ENCODE measurements around the gene TTLL12.

Gene TTLL12

DNA sequence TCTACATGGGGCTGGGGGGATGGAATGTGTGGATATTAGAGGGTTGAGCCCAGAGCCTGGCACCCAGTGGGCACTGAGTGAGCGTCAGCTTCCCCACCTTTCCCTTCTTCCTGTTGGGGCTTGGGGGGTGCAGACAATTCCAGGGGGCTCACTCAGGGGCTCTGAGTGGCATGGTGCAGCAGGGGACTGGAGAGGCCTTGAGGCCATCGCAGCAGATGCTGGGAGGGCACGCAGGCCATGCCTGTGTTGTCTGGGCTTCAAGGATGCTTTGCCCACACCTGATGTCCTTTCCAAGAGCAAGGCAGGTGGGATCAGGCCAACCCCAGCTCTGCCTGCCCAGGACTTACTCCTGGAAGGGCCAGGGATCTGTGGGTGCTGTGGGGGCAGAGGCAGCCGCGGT lies 11.2 kb upstream of the TTLL12 start:
- DNase-seq, result no peak

DNA sequence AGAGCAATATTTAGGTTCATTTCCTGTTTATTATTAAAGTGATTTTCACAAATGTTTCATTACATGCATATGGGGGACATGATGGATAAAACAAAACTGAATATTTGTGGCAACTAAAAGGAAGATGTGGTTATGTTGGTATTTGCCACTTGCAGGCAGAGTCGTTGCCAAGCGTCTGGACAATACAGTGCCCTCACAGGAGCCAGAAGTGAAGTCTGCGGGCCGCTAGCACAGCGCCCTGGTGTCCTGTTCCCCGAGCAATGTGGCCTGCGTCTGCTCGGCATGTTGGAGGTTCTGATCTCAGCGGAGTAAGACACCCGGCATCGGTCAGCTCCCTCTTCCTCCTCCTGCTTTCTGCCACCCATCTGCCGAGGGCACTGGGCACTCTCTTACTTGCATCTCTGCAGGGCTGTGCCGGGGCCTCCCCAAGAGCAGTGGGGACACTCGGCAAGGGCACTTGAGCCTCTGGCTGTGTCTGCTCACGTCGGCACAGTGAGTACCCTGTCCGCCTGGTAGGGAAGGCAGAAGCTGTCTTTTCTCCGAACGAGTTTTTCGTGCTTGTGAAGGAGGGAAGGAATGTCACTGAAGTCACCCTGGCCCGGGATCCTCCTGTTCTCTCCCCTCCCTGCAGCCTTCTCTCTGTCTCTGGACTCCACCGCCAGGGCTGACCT lies 10.5 kb upstream of the TTLL12 start:
- no peak for DNase-seq

DNA sequence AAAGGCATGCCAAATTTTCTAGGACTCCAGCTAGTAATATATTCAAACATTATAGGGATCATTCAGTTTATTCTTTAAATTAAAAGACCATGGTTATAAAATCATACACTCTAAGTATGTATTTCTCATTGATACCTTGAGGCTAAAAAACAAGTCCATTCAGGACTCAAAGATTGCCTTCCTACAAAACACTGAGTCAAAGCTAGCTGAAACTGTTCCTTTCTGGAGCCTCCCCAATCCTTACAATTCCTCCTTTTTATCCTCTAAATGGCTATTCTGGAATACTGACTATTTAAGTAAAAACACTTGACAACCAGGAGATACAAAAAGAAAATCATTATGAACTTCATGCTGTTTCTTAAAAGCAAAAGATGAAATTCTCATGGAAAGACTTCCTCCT lies 4.9 kb upstream of the TTLL12 start:
- DNase-seq, result no peak

DNA sequence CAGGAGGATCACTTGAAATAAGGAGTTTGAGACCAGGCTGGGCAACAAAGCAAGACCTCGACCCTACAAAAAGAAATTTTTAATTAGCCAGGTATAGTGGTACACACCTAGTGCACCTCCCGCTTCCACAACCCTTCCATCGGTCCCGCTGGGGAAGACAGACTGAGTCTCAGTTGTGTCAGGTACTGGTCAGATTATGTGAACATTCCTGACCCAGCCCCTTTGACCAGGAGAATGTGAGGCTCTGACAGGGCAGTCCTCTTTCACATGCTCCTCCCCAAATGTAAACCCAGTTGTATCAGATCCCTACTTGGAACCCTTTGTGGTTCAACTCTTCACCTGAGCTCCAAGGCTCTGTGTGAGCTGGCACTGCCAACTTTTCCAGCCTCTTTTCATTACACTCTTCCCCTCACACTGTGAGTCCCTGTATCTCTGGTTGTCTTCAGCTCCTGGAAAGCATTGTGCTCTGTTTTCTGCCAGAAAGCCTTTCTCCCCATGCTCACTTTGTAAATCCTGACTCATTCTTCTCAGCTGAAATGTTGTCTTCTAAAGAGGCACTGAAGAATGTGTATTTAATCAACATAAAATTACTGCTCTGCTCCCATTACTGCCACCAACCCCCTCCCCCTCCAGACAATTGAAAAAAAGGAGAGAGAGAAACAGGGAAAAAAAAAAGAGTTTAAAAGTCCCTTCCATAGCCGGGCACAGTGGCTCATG lies 2.1 kb upstream of the TTLL12 start:
- DNase-seq, result no peak

DNA sequence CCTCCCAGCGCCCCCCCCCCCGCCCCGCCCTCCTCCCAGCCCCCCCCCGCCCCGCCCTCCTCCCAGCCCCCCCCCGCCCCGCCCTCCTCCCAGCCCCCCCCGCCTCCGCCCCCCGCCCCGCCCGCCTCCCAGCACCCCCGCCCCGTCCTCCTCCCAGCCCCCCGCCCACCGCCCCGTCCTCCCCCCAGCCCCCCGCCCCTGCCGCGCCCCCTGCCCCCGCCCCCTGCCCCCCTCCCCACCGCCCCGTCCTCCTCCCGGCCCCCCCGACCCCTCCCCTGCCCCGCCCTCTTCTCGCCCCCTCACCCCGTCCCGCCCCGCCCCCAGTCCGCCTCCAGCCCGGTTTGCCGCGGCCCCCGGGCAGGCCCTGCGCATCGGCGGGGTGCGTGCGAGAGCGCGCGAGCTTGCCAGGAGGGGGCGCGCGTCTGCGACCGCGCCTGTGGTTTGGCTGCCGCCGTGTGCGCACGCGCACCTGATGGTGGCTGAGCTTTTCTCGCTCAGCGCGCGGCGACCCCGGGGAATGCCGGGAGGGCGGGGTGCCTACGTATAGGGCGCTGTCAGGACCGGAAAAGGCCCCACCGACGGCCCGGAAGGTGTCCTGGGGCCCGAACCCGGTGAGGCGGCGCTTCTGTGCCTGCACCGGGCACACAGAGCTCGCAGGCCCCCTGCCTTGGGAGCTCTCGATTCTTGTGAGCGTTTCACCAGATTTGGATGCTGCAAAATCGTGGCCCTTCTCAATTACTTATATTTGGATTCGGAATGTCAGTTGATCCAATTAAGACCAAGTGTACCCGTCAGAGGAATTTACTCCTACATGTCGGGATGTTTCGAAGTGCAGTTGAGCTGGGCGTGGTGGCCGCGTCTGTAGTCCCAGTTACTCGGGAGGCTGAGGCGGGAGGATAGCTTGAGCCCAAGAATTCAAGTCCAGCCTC lies 501 bp upstream of the TTLL12 start:
- DNase-seq, result peak; percentile 95 to 96

DNA sequence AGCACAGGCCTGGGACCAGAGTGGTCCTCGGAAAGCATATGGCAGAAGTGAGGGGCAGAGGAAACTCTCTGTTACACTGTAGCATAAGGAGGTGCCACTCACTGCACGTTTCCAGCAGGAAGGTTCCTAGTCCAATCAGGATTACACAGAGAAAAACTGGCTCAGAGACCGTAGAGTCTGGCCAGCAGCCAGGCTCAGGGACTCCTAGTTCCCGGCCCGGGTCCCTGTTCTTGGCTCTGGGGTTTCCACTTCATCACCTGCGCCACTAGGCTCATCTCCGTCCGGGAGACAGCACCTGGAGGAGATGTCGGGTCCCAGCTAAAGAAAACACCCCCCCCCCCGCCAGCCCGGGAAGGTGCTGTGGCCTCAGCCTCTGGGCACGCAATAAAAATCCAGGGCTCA lies 1.1 kb downstream of the TTLL12 start:
- DNase-seq, result no peak

DNA sequence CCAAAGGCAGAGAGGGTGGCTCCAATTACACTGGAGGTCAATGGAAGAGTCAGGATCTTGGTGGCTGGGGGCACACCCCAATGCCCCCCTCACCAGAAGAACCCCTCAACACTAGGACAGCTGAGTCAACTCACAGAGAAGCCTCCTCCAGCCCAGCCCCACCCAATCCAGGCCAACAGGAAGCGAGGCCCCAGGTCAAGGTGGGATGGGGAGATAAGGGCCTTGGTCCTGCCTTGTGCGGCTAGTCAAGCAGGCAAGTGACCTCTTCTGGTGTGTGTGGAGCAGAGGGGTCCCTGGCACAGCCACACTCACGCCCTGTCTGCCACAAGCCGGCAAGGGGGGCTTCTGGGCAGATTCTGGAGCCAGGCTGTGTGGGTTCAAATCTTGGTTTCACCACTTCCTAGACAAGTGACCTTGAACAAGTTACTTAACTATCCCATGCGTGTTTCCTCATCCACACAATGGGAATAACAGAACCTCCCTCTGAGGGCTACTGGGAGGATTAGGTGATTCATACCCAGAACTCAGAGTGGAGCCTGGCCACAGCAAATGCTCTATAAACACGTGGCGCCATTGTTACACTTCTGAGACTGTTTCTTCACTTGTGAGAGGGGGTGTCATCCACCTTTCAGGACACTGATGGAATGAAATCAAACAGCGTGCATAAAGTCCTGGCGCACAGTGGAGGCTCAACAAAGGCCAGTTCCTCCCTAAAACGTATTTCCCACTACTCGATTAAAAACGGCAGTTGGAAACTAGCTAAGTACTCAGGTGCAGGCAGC lies 3.2 kb downstream of the TTLL12 start:
- no peak for DNase-seq

DNA sequence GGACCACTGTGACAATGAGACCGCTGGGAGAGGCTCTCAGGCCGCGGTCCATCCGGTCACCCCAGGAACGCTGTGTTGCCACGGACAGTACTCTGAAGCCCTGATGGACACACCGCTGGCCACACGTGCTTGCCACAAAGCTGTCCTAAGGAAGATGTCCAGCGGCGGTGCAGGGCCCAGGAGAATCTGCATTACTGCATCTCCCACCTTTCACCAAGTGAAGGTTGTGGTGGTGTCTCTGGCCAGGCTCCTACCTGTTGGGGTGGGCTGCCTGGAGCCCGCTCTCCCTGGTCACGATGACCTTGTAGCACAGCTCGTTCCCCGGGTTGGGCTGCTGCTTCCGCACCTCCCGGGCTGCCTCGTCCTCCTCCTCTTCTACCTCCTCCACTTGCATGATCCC lies 4.2 kb downstream of the TTLL12 start:
- no peak for DNase-seq

DNA sequence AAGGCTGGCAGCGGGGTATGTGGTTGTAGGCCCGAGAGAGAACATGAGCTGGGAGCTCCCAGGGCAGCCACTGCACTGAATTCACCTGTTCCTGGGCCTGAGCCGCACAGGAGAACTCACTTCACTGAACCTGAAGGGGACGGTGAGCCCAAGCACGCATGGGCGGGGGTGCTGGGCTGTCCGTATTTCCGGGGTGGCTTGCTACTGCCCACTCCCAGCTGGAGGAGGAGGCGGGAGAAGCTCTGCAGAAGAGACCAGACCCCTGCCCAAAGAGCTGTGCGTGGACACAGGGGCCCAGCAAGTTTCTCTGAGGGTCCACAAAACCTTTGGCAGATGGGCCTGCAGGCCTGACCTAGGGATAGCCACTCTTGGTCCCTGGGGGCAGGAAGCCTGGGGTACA lies 4.8 kb downstream of the TTLL12 start:
- no peak for DNase-seq

DNA sequence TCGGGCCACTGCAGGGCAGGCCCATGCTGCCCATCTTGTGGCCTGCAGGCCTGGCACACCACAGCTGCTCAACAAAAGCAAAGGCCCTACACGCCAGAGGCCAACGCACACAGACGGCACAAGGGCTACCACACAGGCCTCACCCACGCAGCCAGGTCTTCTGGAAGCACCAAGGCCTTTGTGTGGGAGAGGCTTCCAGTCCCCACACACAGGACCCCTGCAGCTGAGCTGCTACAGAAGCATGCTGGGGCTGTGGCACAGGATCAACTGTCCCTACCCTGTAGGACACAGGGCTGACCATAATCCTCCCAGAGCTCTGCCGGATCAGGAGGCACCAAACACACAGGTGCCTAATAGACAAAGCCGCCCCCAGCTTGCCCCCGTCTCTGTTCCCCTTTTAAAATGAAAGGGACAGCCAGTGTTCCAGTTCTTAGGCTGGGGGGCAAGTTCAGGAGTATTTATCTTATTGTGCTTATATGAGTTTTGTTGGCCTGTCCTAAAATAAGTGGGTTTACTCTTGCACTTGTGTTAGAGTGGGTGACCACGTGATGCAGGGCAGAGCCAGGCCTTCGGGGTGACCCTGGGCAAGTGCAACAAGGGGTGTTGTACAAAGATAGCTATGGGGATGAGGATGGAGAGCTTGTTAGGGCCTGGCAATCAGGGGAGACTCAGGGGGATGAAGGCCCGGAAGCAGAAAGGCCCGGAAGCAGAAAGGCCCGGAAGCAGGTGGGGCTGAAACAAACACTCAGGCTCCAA lies 5.4 kb downstream of the TTLL12 start:
- no peak for DNase-seq

DNA sequence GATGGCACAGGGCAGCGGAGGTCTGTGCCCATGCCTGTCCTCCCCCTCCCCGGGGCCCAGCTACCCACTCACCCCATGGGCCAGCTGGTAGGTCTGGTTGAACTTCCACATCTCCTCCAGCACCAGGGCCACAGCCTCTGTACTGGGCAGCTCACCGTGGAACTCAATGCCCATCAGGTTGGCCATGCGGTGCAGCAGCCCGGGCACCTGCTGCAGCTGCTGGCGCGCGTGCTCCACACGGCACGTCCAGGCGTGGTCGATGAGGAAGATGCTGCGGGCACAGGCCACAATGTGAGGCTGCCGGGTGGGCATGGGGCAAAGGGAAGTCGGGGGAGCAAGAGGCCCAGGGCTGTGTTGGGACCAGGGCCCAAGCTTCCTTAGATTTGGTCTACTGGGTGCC lies 6.3 kb downstream of the TTLL12 start:
- no peak for DNase-seq

DNA sequence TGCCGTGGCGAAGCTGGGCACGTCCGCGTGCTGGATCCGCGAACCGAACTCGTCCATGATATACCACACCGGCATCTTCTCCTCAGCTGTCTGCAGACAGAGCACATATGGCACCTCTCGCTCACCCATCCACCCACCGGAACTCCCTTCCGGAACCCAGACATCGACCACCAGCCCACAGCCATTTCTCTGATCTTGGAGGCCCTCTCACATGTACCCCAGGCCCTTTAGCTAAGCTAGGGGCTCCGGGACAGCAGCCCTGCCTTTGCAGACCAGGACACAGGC lies 7.1 kb downstream of the TTLL12 start:
- DNase-seq, result no peak

DNA sequence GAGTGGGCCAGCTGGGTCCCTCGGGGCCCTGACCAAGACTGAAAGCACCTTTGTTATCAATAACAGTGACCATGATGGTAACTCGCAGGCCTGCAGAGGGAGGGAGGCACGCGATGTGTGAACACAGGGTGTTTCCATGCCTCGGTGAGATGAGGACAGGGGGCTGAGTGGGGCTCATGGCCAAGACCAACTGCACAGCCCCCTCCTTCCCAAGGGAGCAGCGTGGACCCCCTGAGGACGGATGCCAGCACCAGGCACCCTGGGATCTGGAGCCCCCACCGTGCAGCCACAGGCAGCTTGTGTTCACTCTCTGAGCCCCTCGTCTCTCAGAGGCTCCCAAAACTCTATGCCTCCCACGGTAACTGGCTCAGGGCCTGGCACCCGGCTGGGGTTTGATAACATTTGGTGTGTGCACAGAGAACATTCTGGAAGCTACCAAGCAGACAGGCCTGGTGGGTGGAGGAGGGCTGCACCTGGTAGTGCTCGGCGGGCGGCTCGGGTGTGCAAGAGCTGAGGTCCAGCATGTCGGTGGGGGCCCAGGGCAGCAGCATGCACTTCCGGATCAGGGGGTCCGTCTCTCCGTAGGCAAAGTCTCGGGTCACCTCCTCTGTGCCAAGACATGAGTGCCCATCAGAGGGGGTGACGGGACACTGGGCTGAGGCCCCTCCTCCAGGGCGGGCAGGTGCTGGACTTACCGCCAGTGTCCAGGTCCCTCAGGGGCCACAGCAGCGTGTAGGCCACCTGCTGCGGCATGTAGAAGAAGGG lies 7.6 kb downstream of the TTLL12 start:
- DNase-seq, result no peak

DNA sequence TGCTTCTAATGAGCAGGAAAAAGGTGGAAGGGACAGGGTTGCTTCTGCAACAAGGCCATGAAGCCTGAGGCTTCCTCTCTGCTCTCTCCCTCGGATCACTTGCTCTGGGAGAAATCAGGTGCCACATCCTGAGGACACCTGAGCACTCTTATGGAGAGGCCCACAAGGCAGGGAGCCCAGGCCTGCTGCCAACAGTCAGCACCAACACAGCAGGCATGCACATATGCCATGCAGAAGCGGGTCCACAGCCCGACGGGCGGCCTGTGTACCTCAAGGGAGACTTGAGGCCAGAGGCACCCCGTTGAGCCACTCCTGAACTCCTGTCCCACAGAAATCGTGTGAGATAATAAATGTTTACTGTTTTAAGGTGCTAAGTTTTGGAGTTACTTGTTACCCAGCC lies 9.5 kb downstream of the TTLL12 start:
- no peak for DNase-seq

DNA sequence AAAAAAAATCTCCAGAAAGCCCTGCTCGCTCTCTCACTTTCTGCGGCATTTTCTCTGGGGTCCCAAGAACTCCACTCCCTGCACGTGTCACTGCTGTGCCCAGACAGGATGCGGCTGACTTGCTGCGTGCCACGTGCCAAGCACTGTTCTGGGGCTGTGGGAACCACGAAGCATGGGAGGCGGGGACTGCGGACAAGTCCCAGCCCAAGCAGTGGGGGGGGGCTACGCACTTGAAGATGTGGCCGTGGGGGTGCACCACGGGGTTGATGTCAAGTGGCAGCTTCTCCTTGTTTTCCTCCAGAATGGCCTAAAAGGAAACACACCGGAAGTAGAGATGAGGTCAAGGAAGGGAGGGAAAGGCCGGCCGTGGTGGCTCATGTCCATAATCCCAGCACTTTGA lies 10.8 kb downstream of the TTLL12 start:
- DNase-seq, result no peak

DNA sequence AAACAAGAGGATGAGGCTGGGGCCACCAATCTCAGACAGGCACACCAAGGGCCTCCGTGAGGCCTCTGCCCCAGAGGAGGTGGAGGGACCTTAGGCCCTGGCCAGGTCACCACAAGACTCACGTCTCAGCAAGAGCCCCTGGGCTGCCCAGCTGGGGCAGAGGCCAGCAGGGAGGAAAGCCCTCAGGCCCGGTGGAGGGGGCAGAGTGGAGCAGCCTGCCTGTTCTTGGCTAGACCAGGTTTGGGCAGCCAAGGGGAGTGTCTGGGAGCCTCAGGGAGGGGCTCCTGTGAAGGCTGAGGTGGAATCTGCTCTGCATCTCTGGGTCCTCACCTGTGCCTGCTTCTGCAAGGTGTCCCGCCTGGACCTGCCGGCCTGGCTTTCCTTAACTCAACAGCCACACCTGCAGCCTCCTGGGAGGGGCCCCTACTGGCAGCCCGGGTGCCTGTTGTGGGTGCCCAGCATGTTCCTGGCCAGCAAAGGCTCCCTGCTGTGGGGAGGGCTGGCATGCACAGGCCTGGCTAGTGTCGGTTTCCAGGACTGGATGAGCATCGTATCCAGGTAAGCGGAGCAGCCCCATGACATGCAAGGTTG lies 11.9 kb downstream of the TTLL12 start:
- no peak for DNase-seq

DNA sequence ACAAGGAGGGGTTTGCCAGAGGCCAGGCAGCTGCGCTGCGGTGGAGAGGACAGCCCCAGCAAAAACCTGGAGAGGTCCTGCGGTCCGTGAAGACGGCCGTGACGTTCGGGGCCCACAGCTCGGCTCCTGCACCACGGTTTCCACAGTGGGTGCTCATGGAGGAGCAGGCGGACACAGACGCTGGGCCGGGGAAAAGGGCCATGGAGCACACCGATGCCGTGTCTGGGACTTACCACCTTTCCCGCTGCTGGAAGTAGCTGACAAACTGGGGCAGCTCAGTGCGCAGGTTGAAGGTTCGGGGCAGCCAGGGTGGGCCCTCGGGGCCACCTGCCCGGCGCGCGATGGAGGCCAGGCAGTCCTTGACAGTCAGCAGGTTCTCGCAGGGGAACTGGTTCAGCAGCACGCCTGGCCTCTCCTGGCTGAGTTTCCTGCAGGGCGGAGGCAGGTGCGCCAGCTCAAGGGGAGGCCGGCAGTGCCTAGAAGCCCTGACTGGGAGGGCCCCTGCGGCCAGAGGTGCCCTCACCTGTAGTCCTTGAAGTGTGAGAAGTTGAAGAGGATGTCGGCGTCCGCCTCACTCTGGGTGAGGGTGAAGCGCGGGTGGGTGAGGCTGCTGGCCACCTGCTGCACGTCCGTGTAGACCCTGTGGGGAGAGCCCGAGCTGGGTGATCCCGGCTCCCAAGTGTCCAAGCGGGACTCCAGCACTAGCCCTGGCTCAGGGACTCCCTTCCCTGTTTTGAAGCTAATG lies 12.8 kb downstream of the TTLL12 start:
- no peak for DNase-seq

DNA sequence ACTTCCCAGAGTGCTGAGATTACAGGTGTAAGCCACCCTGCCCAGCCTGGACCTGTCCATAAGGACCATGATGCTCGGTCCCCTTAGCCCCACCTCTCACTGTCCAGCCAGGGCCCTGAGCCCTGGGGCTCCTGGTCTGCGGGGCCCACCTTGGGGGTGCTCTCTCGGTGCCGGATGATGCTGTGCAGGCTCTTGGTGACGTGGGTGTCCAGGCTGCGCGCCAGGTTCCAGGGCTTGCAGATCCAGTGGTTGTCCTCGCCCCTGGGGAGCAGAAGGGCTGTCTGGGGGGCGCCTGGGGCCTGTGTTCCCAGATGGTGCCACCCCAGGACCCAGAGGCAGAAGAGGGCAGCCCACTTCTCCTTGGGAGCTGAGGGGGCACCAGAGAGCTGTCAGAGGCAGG lies 13.4 kb downstream of the TTLL12 start:
- DNase-seq, result no peak

DNA sequence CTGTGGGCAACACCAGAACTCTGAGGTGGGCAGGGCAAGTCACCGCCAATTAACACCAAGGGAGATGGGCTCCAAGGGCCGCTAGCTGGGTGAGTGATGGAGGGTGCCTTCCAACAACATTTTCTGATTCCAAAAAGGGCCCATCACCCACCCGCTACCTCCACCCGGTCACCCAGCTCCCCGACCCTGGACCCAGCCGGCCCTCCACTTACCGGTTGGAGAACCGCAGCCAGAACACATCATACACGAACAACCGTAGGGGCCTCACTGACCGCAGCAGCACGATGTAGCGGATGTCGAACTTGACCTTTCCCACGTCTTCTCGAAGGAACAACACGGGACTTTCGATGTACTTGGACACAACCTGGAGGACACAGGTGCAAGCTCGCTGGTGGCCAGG lies 14.7 kb downstream of the TTLL12 start:
- DNase-seq, result no peak

DNA sequence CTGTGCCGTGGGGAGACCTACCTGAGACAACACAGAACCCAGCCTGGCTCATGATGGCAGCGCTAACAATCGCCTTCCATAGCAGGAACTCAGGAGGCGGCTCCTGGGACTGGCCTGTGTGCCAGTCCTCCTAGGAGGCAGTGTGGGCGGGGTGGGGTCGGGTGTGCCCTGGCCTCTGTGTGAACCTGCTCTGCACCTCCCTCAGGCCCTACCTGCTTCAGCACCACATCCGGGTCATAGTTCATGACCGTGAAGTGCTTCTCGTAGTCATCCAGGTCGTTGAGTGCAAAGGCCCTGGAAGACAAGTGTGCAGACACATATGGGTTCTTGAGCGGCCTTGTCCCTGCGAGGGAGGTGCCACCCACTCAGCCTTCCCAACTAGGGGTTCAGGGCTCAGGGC lies 15.3 kb downstream of the TTLL12 start:
- DNase-seq, result no peak
